Natural killer cell (primary cell): ENCODE results near the gene STYXL1. TPM values are rescaled to one million over a fixed set of nuclear protein-coding genes. Genes with fewer than 3 reads are reported as not detected.

ENCODE experiments used
- ATAC-seq, 3 donors: fragments of 150-1000 bp in 2 of 3; fragments of 200-7000 bp in 1 of 3; cut with Tn5 transposase; 1 replicate in 1 of 3; 2 replicates in 2 of 3; pipeline ENCODE4 v1.10.0; 2021; ENCODE audit warnings: mild to moderate bottlenecking in 2 of 3, moderate library complexity in 2 of 3
- DNase-seq, 2 donors: peaks; one replicate each; pipeline versions ENCODE4 v3.0.0 to v3.0.0-alpha.2; 2013 to 2021; ENCODE audit warnings: mixed read lengths in 1 of 2
- H3K27ac ChIP-seq: one replicate; pipeline ENCODE4 v1.5.1; 2013; ENCODE audit warnings: mild to moderate bottlenecking, low read length
- H3K27me3 ChIP-seq: one replicate; pipeline ENCODE4 v1.6.1; 2013; ENCODE audit warnings: low read length; ENCODE audit not compliant: control insufficient read depth, insufficient read depth
- H3K36me3 ChIP-seq: one replicate; pipeline ENCODE4 v1.6.1; 2013; ENCODE audit warnings: low read length; ENCODE audit not compliant: control insufficient read depth, insufficient read depth
- H3K4me1 ChIP-seq: one replicate; pipeline ENCODE4 v1.6.1; 2013; ENCODE audit warnings: low read length; ENCODE audit not compliant: control insufficient read depth, insufficient read depth
- H3K4me3 ChIP-seq: one replicate; pipeline ENCODE4 v1.5.1; 2013; ENCODE audit warnings: low read length
- H3K9me3 ChIP-seq: one replicate; pipeline ENCODE4 v1.6.1; 2013; ENCODE audit warnings: low read length; ENCODE audit not compliant: control insufficient read depth, insufficient read depth
- H3K27ac Mint-ChIP-seq, 2 donors: one replicate each; pipeline ENCODE4 v1.8.0; 2022; ENCODE audit warnings: mild to moderate bottlenecking in 2 of 2, mixed read lengths in 2 of 2, moderate library complexity in 1 of 2
- H3K27me3 Mint-ChIP-seq, 2 donors: one replicate each; pipeline ENCODE4 v1.8.0; 2022; ENCODE audit warnings: low read depth in 2 of 2, mixed read lengths in 2 of 2
- H3K36me3 Mint-ChIP-seq: one replicate; pipeline ENCODE4 v1.8.0; 2022; ENCODE audit warnings: mixed read lengths
- H3K4me1 Mint-ChIP-seq, 2 donors: one replicate each; pipeline ENCODE4 v1.8.0; 2022; ENCODE audit warnings: mixed read lengths in 2 of 2
- H3K4me3 Mint-ChIP-seq: one replicate; pipeline ENCODE4 v1.8.0; 2022; ENCODE audit warnings: mild to moderate bottlenecking, moderate library complexity, mixed read lengths
- H3K9me3 Mint-ChIP-seq, 2 donors: one replicate each; pipeline ENCODE4 v1.8.0; 2022; ENCODE audit warnings: mixed read lengths in 2 of 2
- CTCF ChIP-seq: fragments of 200-600 bp; IDR thresholded peaks from one replicate; pipeline ENCODE4 v1.8.0; 2022; ENCODE audit warnings: antibody characterized with exemption
- WGBS: methylation state at CpG from one replicate; pipeline ENCODE4 v1.1.7; 2013; ENCODE audit warnings: missing lambda C conversion rate; ENCODE audit not compliant: insufficient coverage; 5-methylcytosine and 5-hydroxymethylcytosine counted together
- intact Hi-C: fragments of 100-400 bp; cut with micrococcal nuclease; formaldehyde crosslinking; loops from one replicate; pipeline ENCODE4 v1.14.2; 2022
- total RNA-seq, 4 donors: library from RNA; stranded (reverse); fragments of 120-200 nt in 1 of 4; gene quantifications; one replicate each; pipeline versions ENCODE4 v1.2.3 to v1.2.4, GENCODE V29; 2013 to 2022

Gene STYXL1
- total RNA-seq, 3 donors from 2014 or later (not counting 1 experiment from before 2014, with no cell fraction given): 15.1 to 33.2 (median 18.8) TPM

DNA sequence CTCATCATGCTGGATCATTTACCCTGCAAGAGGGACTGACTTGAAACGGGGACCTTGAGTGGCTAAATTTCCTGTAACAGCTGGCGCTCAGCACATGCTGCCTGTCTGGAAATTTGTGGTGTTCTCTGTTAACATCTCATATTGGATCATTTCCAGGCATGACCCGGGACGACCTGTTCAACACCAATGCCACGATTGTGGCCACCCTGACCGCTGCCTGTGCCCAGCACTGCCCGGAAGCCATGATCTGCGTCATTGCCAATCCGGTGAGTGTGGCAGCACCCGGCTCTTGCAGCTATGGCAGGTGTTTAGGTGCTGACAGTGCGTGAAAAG, 10.0 kb upstream of the STYXL1 start:
- H3K27me3 Mint-ChIP-seq: no peaks in the 10 kb centered on the region

GRCh38 chr7:76057103-76057812, 9.5 kb upstream of the STYXL1 start:
- intact Hi-C loops: no loop called here
- Mint-ChIP-seq H3K27ac (no peak overlapping the region), H3K4me3 (no peak overlapping the region), H3K9me3 (no peaks in the 10 kb centered on the region), H3K27me3 (no peaks in the 10 kb centered on the region), H3K4me1 (peaks cover 6 to 10% of the 10 kb centered on the region in 2 donors), H3K36me3 (no peaks in the 10 kb centered on the region)
- Histone ChIP-seq H3K4me3 (no peak overlapping the region), H3K27ac (no peak overlapping the region), H3K9me3 (no peaks in the 10 kb centered on the region), H3K27me3 (no peaks in the 10 kb centered on the region), H3K4me1 (no peaks in the 10 kb centered on the region), H3K36me3 (peaks cover 86% of the 10 kb centered on the region)
- no peak for ATAC-seq
- no peak for DNase-seq
- TF ChIP-seq CTCF: no peak
- 95% methylated on average over 18 of the region's 18 CpGs for WGBS

More for the DNA sequence above, 10.0 kb upstream of the STYXL1 start:
- intact Hi-C loops: no loop called here
- Mint-ChIP-seq H3K9me3 (no peaks in the 10 kb centered on the region), H3K36me3 (no peaks in the 10 kb centered on the region), H3K4me3 (no peak overlapping the region), H3K4me1 (peaks cover 4 to 8% of the 10 kb centered on the region in 2 donors), H3K27ac (no peak overlapping the region)
- 96% methylated on average over 11 of the region's 11 CpGs for WGBS
- DNase-seq (no peak), ATAC-seq (no peak)
- Histone ChIP-seq H3K27ac (no peak overlapping the region), H3K27me3 (no peaks in the 10 kb centered on the region), H3K4me1 (no peaks in the 10 kb centered on the region), H3K4me3 (no peak overlapping the region), H3K9me3 (no peaks in the 10 kb centered on the region), H3K36me3 (peaks cover 90% of the 10 kb centered on the region)
- no peak for TF ChIP-seq CTCF

- Mint-ChIP-seq H3K27me3 (no peaks in the 10 kb centered on the region), H3K4me1 (peaks cover 11 to 18% of the 10 kb centered on the region in 2 donors), H3K27ac (no peak overlapping the region), H3K36me3 (no peaks in the 10 kb centered on the region), H3K9me3 (no peaks in the 10 kb centered on the region), H3K4me3 (no peak overlapping the region)
- intact Hi-C loops: no loop called here
- Histone ChIP-seq H3K27me3 (no peaks in the 10 kb centered on the region), H3K9me3 (no peaks in the 10 kb centered on the region), H3K4me3 (no peak overlapping the region), H3K27ac (no peak overlapping the region), H3K36me3 (peaks cover 76% of the 10 kb centered on the region), H3K4me1 (peaks cover 5% of the 10 kb centered on the region)
- DNase-seq (no peak), ATAC-seq (no peak)
- no peak for TF ChIP-seq CTCF
- WGBS: 98% methylated on average over 6 of the region's 7 CpGs
These were observed 8.4 kb upstream of the STYXL1 start for GRCh38 chr7:76056241-76056640.
